Nephron progenitor cell (in vitro differentiated cells): ENCODE measurements around the gene FSTL4.

Source experiments
- DNase-seq: peaks from one replicate; pipeline ENCODE4 v3.0.0; 2021
- H3K27ac Mint-ChIP-seq: 2 replicates; pipeline ENCODE4 v1.8.0; 2021; ENCODE audit warnings: mild to moderate bottlenecking, moderate library complexity, mixed read lengths
- H3K27me3 Mint-ChIP-seq: 2 replicates; pipeline ENCODE4 v1.8.0; 2021; ENCODE audit warnings: mild to moderate bottlenecking, low read depth, mixed read lengths; ENCODE audit not compliant: poor library complexity
- H3K36me3 Mint-ChIP-seq: 2 replicates; pipeline ENCODE4 v1.8.0; 2021; ENCODE audit warnings: low read depth, mixed read lengths
- H3K4me1 Mint-ChIP-seq: 2 replicates; pipeline ENCODE4 v1.8.0; 2021; ENCODE audit warnings: mixed read lengths
- H3K4me3 Mint-ChIP-seq: 2 replicates; pipeline ENCODE4 v1.8.0; 2021; ENCODE audit warnings: mild to moderate bottlenecking, moderate library complexity, mixed read lengths
- H3K9me3 Mint-ChIP-seq: 2 replicates; pipeline ENCODE4 v1.8.0; 2021; ENCODE audit warnings: mild to moderate bottlenecking, moderate library complexity, mixed read lengths
- CTCF ChIP-seq: fragments of 200-600 bp; sonication (generic); IDR thresholded peaks from 2 replicates; pipeline ENCODE4 v1.5.0; 2021; ENCODE audit warnings: antibody characterized with exemption

Gene FSTL4

GRCh38 chr5:133503511-133503910 lies 108.8 kb downstream of the FSTL4 start:
- Mint-ChIP-seq H3K9me3 (no peaks in the 10 kb centered on the region), H3K4me3 (no peak overlapping the region), H3K27me3 (peaks cover 3% of the 10 kb centered on the region), H3K4me1 (peaks cover 4% of the 10 kb centered on the region), H3K36me3 (no peaks in the 10 kb centered on the region), H3K27ac (no peak overlapping the region)
- TF ChIP-seq CTCF, result no peak
- DNase-seq, result no peak

GRCh38 chr5:133499895-133500294 lies 112.4 kb downstream of the FSTL4 start:
- DNase-seq, result no peak
- Mint-ChIP-seq H3K4me1 (peaks cover 6% of the 10 kb centered on the region), H3K36me3 (no peaks in the 10 kb centered on the region), H3K27me3 (peaks cover 3% of the 10 kb centered on the region), H3K27ac (no peak overlapping the region), H3K9me3 (no peaks in the 10 kb centered on the region), H3K4me3 (no peak overlapping the region)
- TF ChIP-seq CTCF, result no peak

GRCh38 chr5:133497608-133498348 lies 114.6 kb downstream of the FSTL4 start:
- no peak for TF ChIP-seq CTCF
- H3K27ac Mint-ChIP-seq, result no peak overlapping the region

GRCh38 chr5:133496631-133497030 lies 115.7 kb downstream of the FSTL4 start:
- DNase-seq, result no peak
- H3K9me3 Mint-ChIP-seq, result peaks cover 15% of the 10 kb centered on the region
- H3K27me3 Mint-ChIP-seq, result peaks cover 6% of the 10 kb centered on the region
- no peak for TF ChIP-seq CTCF
- H3K4me3 Mint-ChIP-seq, result no peak overlapping the region
- H3K36me3 Mint-ChIP-seq, result no peaks in the 10 kb centered on the region
- H3K27ac Mint-ChIP-seq, result no peak overlapping the region
- H3K4me1 Mint-ChIP-seq, result peaks cover 10% of the 10 kb centered on the region

More at GRCh38 chr5:133497608-133498348, 114.6 kb downstream of the FSTL4 start:
- Mint-ChIP-seq H3K4me1 (peaks cover 10% of the 10 kb centered on the region), H3K36me3 (no peaks in the 10 kb centered on the region), H3K27me3 (peaks cover 6% of the 10 kb centered on the region), H3K9me3 (peaks cover 5% of the 10 kb centered on the region), H3K4me3 (no peak overlapping the region)
- no peak for DNase-seq

GRCh38 chr5:133494923-133495246 lies 117.5 kb downstream of the FSTL4 start:
- Mint-ChIP-seq H3K27ac (no peak overlapping the region), H3K36me3 (no peaks in the 10 kb centered on the region), H3K27me3 (peaks cover 8% of the 10 kb centered on the region), H3K4me3 (no peak overlapping the region), H3K9me3 (peaks cover 25% of the 10 kb centered on the region), H3K4me1 (peaks cover 6% of the 10 kb centered on the region)
- TF ChIP-seq CTCF, result no peak
- DNase-seq, result no peak
